Activated T-cell treated with anti-CD3 and anti-CD28 coated beads for 1 hour (primary cell): Measurements from ENCODE around the gene KIAA1671.
"Not testable (repeated sequence)": the region's sequence is repeated elsewhere in the genome, so short reads cannot be mapped to it uniquely, and the experiment has no call there.

Experiments used
- DNase-seq: peaks from one replicate; pipeline ENCODE4 v3.0.0-alpha.2; 2020; ENCODE audit warnings: low read depth

KIAA1671 gene

GRCh38 chr22:25174156-25174887, 221.8 kb downstream of the KIAA1671 start:
- DNase-seq = no peak

GRCh38 chr22:25174888-25175411, 222.4 kb downstream of the KIAA1671 start:
- no peak for DNase-seq

DNA sequence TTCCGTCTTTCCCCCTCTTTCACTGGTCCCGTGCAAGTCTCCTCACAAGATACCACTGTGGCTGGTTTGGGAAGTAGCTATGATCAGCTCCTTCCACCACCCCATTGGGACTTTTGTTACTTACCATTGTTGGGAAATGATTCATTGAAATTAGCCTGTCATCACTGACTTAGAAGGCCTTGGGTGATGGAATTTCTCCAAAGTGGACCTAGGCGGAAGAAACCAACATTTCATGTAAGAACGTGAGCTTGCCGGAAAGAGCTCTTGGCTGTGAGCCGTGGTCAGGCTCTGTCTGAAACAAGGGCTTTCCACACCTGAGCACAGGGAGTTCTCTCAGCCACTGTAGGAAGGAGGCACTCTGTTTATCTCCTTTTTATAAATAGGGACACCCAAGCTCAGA, 223.7 kb downstream of the KIAA1671 start:
- no peak for DNase-seq

DNA sequence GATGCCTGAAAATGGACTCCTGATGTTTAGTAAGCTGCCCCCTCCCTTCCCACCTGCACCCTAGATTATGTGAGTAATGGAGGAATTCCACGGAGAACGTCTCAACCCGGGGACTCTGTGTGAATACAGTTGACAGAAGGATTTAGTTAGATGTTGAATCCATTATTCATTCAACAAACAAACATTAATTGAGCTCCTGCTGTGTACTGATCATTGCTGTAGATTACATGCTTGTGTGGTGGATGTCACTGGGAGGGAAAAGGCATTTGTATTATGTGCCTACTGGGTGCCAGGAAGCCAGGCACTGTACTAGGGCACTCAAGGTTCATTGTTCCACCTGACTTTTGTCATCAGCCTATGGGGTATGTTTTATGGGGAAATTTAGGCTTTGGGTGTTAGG, 224.3 kb downstream of the KIAA1671 start:
- DNase-seq = no peak

DNA sequence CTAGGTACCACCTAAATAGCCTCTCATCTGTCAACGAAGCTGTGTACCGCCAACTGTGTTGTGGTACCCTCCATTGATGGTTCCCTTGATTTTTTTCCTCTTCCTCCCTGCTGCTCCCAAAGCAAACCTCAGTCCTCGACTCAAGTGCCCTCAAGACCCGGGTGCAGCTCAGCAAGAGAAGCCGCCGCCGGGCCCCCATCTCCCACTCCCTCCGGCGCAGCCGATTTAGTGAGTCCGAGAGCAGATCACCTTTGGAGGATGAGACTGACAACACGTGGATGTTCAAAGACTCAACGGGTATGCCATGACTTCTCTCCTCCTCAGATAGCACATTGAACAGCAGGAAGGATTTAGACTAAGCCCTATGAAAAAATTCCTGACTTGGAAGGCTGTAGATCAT, 224.7 kb downstream of the KIAA1671 start:
- no peak for DNase-seq

GRCh38 chr22:25177895-25178294, 225.4 kb downstream of the KIAA1671 start:
- no peak for DNase-seq

DNA sequence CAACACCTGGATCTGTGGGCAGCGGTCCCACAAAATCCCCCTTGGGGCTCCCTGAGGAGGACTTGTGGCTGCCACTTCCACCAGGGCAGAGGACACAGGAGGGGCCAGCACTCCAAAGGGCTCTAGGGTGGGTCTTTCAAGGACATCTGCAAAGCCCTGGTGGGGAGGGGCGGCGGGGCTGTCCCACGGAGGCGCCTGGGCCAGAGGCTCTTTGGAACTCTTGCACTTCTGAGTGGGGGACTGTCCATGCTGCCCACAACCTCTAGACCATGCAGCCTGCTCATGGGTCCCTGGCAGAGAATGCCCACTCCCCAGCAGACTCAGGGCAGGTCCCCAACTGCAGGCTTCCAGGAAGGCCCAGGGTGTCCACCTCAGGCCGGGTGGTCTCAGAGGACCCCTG, 225.8 kb downstream of the KIAA1671 start:
- not testable (repeated sequence) for DNase-seq

DNA sequence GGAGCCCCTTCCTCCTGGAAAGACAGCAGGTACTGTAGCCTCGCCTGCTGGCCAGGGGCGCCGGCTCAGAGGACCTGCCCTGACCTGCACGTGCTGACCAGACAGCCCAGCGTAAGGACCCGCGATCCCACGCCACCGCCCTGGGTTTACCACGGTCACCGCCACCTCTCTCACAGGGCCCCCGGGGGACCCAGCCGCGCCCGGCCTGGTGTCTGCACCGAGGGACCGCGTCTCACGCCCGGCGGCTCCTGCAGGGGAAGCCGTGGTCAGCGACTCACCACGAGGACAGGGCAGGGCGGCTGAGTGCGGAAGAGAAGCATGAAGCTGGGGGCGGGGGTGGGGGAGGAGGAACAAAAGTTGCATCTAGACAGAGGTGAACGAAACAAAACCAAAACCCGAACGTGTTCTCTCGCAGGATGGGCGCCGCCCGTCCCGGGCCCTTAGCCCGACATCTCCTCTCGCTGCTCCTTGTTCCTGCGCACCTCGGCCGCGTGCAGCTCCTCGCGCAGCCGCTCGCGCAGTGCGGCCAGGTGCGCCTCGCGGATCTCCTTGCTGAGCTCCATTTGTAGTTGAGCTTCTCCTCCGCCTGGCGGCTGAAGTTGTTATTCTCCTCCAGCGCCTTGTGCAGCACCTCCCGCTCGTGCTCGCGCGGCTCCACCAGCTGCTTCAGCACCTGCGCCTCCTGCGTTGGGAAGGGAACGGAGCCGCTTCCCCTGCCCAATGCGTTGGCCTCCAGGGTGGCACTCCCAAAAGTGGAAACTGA, 226.5 kb downstream of the KIAA1671 start:
- DNase-seq = not testable (repeated sequence)

GRCh38 chr22:25182131-25183110, 229.9 kb downstream of the KIAA1671 start:
- DNase-seq = no peak

GRCh38 chr22:25183949-25184619, 231.6 kb downstream of the KIAA1671 start:
- no peak for DNase-seq

DNA sequence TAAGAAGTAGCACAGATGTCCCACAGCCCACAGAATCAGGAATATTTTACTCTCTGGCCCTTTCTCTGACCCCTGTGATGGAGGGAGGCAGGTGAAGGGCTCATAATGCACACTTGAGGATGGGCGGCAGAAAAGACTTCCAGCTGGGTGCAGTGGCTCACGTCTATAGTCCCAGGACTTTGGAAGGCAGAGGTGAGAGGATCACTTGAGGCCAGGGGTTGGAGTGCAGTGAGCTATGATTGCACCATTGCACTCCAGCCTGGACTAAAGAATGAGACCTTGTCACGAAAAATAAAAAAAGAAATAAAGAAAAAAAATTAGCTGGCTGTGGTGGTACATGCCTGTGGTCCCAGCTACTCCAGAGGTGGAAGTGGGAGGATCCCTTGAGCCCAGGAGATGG, 233.6 kb downstream of the KIAA1671 start:
- no peak for DNase-seq

DNA sequence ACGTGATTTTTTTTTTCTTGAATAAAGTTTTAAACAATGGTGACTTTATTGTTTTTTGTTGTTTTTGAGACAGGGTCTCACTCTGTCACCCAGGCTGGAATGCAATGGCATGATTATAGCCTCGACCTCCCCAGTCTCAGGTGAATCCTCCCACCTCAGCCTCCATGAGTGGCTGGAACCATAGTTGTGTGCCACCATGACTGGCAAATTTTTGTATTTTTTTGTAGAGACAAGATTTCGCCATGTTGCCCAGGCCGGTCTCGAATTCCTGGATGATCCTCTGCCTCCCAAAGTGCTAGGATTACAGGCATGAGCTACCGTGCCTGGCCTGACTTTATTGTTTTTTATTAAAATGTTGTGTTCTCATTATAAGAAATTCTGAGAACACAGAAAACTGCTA, 235.0 kb downstream of the KIAA1671 start:
- DNase-seq = no peak

- no peak for DNase-seq
Observed at GRCh38 chr22:25192406-25192805, 239.9 kb downstream of the KIAA1671 start.

GRCh38 chr22:25193130-25193529, 240.6 kb downstream of the KIAA1671 start:
- DNase-seq = no peak

DNA sequence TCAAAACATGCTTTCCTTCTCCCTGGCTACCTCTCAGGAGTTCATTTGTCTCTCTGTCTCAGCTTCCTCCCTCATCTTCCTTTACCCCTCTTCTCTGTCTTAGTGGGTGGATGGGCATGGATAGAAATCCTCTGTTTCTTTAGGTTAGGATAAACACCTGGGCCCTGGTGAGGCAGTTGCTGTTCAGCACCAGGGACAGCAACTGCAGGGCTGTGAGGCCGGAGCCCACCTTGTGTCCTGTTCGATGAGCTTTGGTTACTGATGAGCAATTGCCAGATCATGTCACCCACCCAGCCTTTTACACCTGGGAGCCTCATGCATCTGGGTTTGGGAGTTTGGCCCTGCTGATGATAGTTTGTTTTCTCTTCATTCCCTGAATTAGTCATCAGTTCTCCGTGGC, 241.0 kb downstream of the KIAA1671 start:
- DNase-seq = no peak

- DNase-seq = no peak
Observed at GRCh38 chr22:25196326-25196725, 243.8 kb downstream of the KIAA1671 start.

DNA sequence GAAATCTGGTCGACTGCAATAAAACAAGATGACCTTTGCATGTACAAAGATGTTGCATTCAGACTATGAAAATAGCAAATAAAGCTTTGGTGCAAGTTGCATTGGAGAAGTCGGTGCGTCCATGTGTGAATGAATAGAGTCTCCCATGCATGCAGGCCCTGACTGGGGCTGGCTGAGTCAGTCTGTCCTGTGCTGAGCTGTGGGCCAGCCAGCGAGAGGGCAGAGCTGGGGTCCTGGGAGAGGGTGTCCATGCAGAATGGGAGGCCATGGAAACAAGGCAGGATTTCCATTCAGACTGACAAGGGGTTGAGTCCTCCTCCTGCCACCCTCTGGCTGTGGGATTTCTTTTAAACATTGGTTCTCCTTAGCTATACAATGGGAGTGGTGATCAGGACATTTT, 244.8 kb downstream of the KIAA1671 start:
- DNase-seq = no peak

GRCh38 chr22:25199731-25200520, 247.4 kb downstream of the KIAA1671 start, which contains the start of gene CRYBB3:
TSS of gene CRYBB3 (plus strand) at chr22:25199858. CDS start at chr22:25201397, 1,539 bp downstream.
- no peak for DNase-seq

DNA sequence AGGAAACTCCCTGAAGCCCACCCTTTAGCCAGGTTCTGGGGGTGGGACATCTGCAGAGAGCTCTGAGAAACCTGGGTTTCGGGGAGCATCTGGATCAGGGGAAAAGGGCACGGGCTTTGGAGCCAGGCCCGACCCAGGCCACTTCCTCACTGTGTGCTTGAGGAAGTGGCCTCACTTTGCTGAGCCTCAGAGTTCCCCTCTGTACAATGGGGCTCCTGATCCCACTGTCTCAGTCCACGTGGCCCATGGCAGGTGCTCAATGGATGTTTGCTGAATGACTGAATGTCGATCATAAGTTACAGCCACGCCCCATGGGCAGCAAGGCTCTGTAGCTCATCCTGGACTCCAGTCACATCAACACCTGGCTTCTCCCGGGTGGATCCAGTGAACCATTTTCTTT, 248.5 kb downstream of the KIAA1671 start:
- no peak for DNase-seq

DNA sequence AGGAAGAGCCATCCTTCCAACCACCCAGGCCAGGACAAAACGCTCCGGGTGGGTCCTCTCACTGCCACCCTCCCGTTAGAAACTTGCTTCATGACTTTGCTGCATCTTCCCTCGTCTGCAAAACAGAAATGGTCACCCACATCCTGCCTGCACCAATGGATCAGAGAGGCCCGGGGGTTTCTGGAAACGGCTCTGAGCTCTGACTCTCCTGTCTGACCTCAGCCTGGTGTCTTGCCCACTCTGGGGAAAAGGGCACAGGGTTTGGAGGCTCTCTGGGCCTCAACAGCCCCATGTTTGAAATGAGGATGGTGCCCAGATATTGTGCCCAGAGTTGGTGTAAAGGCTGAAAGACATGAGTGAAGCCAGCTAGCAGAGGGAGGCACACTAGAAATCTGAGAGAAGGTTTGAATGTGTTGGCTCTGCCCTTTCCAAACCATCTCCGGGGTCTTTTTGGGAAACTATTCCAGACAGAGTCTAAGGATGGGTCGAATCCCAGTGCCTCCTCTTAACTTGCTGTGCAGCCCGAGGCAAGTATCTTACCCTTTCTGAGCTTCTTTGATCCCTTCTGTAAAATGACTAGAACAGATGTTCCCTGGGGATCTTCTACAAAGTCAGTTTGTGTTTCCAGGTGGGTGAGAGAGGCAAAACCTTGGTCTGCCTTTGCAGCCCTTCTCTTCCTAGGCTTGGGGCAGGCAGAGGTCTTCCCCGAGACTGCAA, 249.2 kb downstream of the KIAA1671 start:
- DNase-seq = no peak
